ENCODE measurements around the gene UBE2L5.
A peak's percentile ranks its signal among the peaks of the same experiment; 100 is the strongest.

UBE2L5 gene

DNA sequence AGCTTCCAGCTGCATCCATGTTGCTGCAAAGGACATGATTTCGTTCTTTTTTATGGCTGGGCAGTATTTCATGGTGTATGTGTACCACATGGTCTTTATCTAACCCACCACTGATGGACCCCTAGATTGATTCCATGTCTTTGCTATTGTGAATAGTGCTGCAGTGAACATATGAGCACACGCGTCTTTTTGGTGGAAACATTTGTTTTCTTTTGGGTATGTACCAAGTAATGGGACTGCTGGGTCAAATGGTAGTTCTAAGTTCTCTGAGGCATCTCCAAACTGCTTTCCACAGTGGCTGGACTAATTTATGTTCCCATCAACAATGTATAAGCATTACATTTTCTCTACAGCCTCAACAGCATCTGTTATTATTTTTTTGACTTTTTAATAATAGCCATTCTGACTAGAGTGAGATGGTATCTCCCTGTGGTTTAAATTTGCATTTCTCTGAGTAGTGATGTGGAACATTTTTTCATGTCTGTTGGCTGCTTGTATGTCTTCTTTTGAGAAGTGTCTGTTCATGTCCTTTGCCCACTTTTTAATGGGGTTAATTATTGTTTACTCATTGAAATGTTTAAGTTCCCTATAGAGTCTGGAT, 6.8 kb upstream of the UBE2L5 start:
- H3K4me3 Mint-ChIP-seq = no peak overlapping the region
- DNase-seq = no peak
- no peaks in the 10 kb centered on the region for H3K36me3 Mint-ChIP-seq (ENCODE audit: low read depth)
- H3K9me3 Mint-ChIP-seq = no peaks in the 10 kb centered on the region
- H3K27ac Mint-ChIP-seq = no peak overlapping the region
- H3K4me1 Mint-ChIP-seq (ENCODE audit: low read depth) = peaks cover 9% of the 10 kb centered on the region
- no peaks in the 10 kb centered on the region for H3K27me3 Mint-ChIP-seq

DNA sequence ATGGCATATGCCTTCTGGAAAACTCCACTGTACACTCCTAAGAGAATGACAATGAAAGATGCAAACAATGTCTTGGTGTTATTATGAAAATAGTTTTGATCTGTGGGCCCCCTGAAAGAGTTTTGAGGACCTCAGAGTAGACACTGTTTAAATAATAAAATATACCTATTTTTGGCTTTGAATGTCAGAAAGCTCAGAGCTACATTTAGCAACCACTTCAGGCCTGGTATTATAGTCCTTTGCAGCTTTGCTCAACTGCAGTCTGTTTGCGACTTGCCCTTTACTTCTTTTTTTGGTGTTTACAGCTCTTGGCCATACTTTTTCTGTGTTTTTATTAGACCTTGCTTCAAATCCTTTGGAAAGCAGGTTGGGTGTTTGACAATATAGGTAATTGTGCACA, 5.8 kb upstream of the UBE2L5 start:
- peaks cover 17% of the 10 kb centered on the region for H3K4me1 Mint-ChIP-seq (ENCODE audit: low read depth)
- H3K27ac Mint-ChIP-seq = no peak overlapping the region
- H3K27me3 Mint-ChIP-seq = no peaks in the 10 kb centered on the region
- no peaks in the 10 kb centered on the region for H3K9me3 Mint-ChIP-seq
- H3K4me3 Mint-ChIP-seq = no peak overlapping the region
- no peak for DNase-seq
- H3K36me3 Mint-ChIP-seq (ENCODE audit: low read depth) = no peaks in the 10 kb centered on the region

GRCh38 chr13:30418075-30418716, 4.1 kb upstream of the UBE2L5 start:
- DNase-seq = no peak
- Mint-ChIP-seq H3K36me3 (ENCODE audit: low read depth) (no peaks in the 10 kb centered on the region), H3K27ac (no peak overlapping the region), H3K9me3 (no peaks in the 10 kb centered on the region), H3K4me1 (ENCODE audit: low read depth) (peaks cover 20% of the 10 kb centered on the region), H3K27me3 (no peaks in the 10 kb centered on the region), H3K4me3 (no peak overlapping the region)

DNA sequence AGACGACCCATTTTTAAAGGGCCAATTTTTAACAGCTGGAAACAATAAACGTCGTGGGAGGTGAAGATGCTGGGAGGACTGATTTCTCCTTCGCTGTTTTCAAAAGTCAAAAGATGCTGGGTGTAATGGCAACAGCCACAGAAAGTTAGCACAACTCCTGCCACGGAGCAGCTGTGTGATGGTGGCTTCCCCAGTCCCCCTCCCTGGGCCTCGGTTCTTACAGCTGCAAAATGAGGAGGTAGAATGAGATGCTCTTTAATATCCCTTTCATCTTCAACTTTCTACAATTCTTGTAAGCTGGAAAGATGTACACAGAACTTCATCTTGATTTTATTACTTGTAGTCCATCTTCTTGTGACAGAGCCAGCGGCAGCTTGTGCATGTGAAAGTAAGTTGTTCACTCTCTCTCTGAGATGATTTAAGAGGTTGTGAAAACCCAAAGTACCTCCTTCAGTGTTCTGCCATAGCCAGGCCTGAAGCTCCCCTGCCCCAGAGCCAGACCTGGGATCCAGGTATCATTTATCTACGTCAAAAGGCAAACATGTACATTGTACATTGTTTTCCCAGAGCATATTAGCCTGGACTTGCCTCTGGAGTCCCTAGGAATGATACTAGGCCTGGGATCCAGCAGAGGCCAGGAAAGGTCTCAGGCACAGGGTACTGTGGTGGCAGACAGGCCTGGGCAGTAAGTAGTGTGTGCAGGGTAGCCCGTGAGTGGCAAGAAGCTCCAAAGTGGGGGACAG, 3.4 kb upstream of the UBE2L5 start:
- DNase-seq = no peak
- no peak overlapping the region for H3K4me3 Mint-ChIP-seq
- H3K4me1 Mint-ChIP-seq (ENCODE audit: low read depth) = peaks cover 20% of the 10 kb centered on the region
- H3K27me3 Mint-ChIP-seq = no peaks in the 10 kb centered on the region
- no peak overlapping the region for H3K27ac Mint-ChIP-seq
- no peaks in the 10 kb centered on the region for H3K36me3 Mint-ChIP-seq (ENCODE audit: low read depth)
- H3K9me3 Mint-ChIP-seq = no peaks in the 10 kb centered on the region

DNA sequence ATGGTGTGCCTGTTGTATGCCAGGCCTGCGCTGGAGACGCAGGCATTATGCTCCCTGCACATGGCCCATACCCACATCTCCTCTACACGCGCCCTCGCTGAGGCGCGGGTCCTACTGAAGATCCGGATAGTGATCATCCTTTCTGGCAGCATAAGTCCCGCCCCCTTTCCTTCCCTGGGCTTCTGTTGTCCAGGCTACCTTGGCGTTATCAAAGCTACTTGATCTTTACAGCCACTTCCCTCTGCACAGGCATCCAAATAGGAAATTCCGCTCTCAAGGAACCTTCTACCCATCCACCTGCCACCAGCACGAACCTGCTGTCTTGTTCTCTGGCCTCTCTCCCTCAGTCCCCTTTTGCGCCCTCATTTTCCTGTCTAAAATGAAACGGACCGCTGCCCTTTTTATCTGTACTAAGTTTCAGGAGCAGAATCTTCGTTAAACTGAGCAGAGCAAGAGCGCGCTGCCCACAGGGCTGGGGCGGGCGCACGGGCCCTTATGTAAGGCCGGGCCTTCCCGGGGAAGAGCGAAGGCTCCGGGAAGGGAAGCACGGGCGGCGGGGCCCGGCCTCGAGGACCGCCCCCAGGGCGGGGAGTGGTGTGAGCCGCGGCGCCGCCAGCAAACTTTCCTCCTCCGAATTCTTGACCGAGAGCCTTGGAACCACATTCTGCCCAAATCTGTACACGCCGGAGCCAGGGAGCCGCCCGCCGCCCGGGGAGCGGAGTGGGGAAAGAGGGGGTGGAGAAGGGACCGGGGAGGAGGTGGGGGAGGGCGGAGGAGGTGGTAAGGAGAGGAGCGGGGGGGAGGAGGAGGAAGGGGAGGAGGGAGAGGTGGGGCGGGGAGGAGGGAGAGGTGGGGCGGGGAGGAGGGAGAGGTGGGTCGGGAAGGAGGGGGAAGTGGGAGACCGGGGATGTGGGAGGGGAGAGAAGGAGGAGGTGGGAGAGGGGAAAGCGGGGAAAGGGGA, 920 bp upstream of the UBE2L5 start:
- Mint-ChIP-seq H3K36me3 (ENCODE audit: low read depth) (no peaks in the 10 kb centered on the region), H3K27ac (peak overlapping the region; percentile 42), H3K27me3 (no peaks in the 10 kb centered on the region), H3K9me3 (no peaks in the 10 kb centered on the region), H3K4me1 (ENCODE audit: low read depth) (peaks cover 14% of the 10 kb centered on the region), H3K4me3 (peak overlapping the region; percentile 70)
- DNase-seq = peak; percentile 63

GRCh38 chr13:30423891-30424290, 1.6 kb downstream of the UBE2L5 start:
- Mint-ChIP-seq H3K9me3 (no peaks in the 10 kb centered on the region), H3K27me3 (no peaks in the 10 kb centered on the region), H3K27ac (no peak overlapping the region), H3K4me1 (ENCODE audit: low read depth) (peaks cover 16% of the 10 kb centered on the region), H3K36me3 (ENCODE audit: low read depth) (no peaks in the 10 kb centered on the region), H3K4me3 (no peak overlapping the region)
- DNase-seq = no peak

- no peaks in the 10 kb centered on the region for H3K36me3 Mint-ChIP-seq (ENCODE audit: low read depth)
- peaks cover 35% of the 10 kb centered on the region for H3K4me1 Mint-ChIP-seq (ENCODE audit: low read depth)
- no peak for DNase-seq
- H3K4me3 Mint-ChIP-seq = peak overlapping the region; percentile 20
- peak overlapping the region; percentile 74 for H3K27ac Mint-ChIP-seq
- H3K27me3 Mint-ChIP-seq = no peaks in the 10 kb centered on the region
- H3K9me3 Mint-ChIP-seq = no peaks in the 10 kb centered on the region
Observed at GRCh38 chr13:30429235-30429634, 6.9 kb downstream of the UBE2L5 start.

- Mint-ChIP-seq H3K9me3 (no peaks in the 10 kb centered on the region), H3K4me1 (ENCODE audit: low read depth) (peaks cover 35% of the 10 kb centered on the region), H3K27me3 (no peaks in the 10 kb centered on the region), H3K36me3 (ENCODE audit: low read depth) (no peaks in the 10 kb centered on the region), H3K4me3 (peak overlapping the region; percentile 61), H3K27ac (peak overlapping the region; percentile 93)
- peak; percentile 47 for DNase-seq
Observed at GRCh38 chr13:30429721-30430694, 7.7 kb downstream of the UBE2L5 start.

DNA sequence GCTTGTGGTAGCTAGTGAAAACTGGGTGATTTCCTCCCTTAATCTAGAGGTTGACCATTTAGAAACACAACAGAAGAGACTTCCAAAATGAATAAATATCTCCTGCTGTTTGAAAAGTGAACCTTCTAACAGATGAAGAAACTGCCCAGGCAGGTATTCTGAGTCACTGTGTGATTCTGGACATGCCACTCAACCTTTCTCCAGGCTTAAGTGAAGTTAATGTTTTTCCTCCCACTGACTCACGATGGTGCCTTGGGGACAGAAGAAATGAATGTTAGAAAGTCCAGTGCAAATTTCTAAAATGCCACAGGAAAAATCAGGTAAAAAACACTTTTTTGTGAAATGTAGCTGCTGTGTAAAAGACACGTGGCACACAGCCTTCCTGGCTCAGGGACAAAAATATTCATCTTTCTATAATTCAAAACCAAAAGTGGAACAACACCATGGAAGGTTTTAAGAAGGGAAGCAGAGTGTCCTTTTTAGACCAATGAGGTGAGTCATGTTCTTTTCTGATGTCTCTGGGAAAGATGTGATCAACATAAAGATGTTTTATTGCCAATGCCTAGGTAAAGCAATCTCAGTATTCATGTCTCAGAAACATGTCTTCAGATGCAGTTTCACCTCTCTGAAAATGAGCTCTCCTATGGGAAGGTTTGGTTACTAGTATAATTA, 9.1 kb downstream of the UBE2L5 start:
- H3K4me3 Mint-ChIP-seq = peak overlapping the region; percentile 61
- H3K9me3 Mint-ChIP-seq = no peaks in the 10 kb centered on the region
- H3K27ac Mint-ChIP-seq = peak overlapping the region; percentile 93

DNA sequence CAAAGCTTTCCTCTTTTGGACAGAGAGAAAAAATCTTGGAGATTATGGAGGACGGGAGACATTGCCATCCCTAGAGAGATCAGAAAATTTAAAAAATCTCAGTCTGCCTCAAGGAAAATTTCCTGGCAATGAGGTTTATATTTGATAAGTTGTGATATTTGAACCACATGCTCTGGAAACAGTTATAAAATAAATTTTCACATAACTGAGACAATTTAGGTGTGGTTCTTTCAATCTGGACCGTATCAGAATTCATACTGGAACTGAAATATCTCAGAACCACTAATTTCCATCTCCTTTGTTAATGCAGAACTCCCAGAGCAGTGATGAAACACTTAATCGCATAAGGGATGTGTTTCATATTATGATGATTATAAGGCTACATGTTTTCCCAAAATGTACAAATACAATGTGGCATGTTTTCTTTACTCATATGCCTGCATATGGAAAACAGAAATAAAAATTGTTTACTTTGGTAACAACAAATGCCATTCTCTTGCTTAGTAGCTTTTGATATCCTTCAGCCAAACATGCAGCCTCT, 13.7 kb downstream of the UBE2L5 start:
- H3K9me3 Mint-ChIP-seq = no peaks in the 10 kb centered on the region
- H3K27ac Mint-ChIP-seq = no peak overlapping the region
- no peak for DNase-seq
- H3K36me3 Mint-ChIP-seq (ENCODE audit: low read depth) = no peaks in the 10 kb centered on the region
- no peak overlapping the region for H3K4me3 Mint-ChIP-seq
- no peaks in the 10 kb centered on the region for H3K27me3 Mint-ChIP-seq
- H3K4me1 Mint-ChIP-seq (ENCODE audit: low read depth) = peaks cover 16% of the 10 kb centered on the region

More for the DNA sequence above, 9.1 kb downstream of the UBE2L5 start:
- Mint-ChIP-seq H3K4me1 (ENCODE audit: low read depth) (peaks cover 35% of the 10 kb centered on the region), H3K27me3 (no peaks in the 10 kb centered on the region), H3K36me3 (ENCODE audit: low read depth) (no peaks in the 10 kb centered on the region)
- no peak for DNase-seq

DNA sequence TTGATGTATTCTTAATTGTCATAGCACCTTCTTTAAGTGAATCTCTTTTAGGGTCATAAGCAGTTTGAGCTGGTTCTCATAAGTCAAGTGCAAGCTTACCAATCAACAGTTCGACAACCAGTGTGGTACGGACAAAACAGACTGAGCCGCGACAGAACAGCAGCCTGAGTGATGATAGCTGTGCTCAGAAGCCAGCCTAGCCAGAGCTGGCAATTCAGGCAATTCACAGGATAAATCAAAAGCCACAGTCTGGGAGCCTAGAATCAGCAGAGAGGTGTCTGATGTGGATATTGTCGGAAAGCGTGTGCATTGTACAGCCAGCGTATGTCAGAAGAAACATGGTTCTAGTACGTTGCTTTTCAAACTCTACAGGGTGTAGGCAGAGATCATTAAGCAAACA, 14.9 kb downstream of the UBE2L5 start:
- Mint-ChIP-seq H3K27me3 (no peaks in the 10 kb centered on the region), H3K9me3 (no peaks in the 10 kb centered on the region), H3K27ac (no peak overlapping the region), H3K4me1 (ENCODE audit: low read depth) (peaks cover 12% of the 10 kb centered on the region), H3K36me3 (ENCODE audit: low read depth) (no peaks in the 10 kb centered on the region), H3K4me3 (no peak overlapping the region)
- no peak for DNase-seq

- peaks cover 8% of the 10 kb centered on the region for H3K4me1 Mint-ChIP-seq (ENCODE audit: low read depth)
- no peaks in the 10 kb centered on the region for H3K9me3 Mint-ChIP-seq
- no peak overlapping the region for H3K27ac Mint-ChIP-seq
- H3K27me3 Mint-ChIP-seq = no peaks in the 10 kb centered on the region
- no peaks in the 10 kb centered on the region for H3K36me3 Mint-ChIP-seq (ENCODE audit: low read depth)
- DNase-seq = no peak
- H3K4me3 Mint-ChIP-seq = no peak overlapping the region
Observed at GRCh38 chr13:30438286-30438685, 16.0 kb downstream of the UBE2L5 start.
